ENCODE measurements around the gene EFL1. TPM values are rescaled to one million over a fixed set of nuclear protein-coding genes. Genes with fewer than 3 reads are reported as not detected.
"Not testable (repeated sequence)": the region's sequence is repeated elsewhere in the genome, so short reads cannot be mapped to it uniquely, and the experiment has no call there.

EFL1 gene
- total RNA-seq, 1 donor from 2014 or later, result 21.2 TPM

DNA sequence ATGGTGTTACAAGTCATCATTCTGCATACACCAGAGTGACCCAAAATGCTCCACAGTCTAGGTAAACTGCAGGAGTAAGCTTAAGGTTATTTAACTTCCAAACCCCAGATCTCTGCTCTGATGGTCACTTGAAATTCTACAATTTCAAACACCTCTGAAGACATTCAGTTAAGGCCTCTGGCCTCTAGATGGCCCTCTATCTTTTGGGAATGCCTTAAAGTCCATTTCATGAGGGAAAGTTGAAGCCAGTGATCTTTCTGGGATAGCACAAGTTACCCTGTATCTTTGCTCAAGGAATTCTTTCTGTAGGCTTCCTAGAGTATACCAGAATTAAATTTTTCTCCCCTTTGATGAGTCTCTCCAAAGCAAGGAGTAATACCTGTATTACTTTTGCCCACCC is 18.7 kb upstream of the EFL1 start:
- not testable (repeated sequence) for DNase-seq (ENCODE audit: low spot score)

DNA sequence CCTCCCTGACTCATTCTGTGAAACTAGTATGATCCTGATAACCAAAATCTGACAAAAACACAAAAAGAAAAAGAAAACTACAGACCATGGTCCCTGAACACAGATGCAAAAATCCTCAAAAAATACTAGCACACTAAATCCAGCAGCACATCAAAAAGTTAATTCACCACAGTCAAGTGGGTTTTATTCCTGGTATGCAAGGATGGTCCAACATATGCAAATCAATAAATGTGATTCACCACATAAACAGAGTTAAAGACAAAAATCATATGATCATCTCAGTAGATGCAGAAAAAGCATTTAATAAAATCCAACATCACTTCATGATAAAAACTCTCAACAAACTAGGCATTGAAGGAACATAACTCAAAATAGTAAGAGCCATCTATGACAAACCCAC is 12.9 kb upstream of the EFL1 start:
- DNase-seq (ENCODE audit: low spot score), result no peak

DNA sequence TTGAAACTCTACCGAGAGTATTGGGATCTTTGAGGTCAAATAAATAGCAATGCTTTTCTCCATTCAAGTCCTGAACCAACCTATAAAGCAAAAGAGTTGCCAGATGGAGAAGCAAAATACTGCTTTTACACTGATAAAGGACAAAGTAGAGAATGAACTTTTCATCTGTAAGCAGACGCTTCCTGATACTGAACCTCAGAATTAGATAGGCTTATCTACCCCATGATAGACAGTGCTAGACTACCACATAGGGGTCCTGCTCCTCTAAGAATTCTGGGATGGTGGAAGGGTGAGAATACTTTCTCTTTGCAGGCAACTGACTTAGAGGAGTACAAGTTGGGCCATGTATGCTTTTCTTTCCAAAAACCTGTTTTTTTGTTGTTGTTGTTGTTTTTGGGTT is 9.6 kb upstream of the EFL1 start:
- DNase-seq (ENCODE audit: low spot score), result no peak

DNA sequence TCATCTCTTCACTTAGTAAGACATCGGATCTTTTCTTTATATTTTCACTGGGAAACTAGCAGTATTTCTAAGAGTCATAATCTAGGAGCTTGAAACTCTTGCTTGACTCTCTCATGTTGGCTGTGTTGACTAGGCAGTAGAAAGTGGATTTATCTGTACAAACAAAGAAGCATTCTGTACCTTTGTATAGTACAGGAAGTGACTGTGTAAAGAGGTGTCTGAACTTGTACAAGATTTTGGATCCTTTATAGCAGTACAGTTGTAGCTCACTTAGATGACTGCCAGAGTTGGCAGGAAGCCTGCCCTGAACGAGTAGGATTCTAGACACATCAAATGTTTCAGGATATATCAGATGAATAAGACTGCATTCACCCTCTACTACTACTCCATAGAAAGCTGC is 5.9 kb upstream of the EFL1 start:
- DNase-seq (ENCODE audit: low spot score), result not testable (repeated sequence)

DNA sequence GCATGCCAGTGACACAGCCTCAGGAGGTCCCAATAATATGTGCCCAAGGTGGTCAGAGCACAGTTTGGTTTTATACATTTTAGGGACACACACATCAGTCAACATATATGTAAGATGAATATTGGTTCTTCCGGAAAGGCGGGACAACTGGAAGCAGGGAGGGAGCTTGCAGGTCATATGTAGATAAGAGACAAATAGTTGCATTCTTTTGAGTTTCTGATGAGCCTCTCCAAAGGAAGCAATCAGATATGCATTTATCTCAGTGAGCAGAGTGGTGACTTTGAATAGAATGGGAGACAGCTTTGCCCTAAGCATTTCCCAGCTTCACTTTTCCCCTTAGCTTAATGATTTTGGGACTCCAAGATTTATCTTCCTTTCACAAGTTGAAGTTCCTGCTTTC is 4.6 kb upstream of the EFL1 start:
- DNase-seq (ENCODE audit: low spot score), result not testable (repeated sequence)

DNA sequence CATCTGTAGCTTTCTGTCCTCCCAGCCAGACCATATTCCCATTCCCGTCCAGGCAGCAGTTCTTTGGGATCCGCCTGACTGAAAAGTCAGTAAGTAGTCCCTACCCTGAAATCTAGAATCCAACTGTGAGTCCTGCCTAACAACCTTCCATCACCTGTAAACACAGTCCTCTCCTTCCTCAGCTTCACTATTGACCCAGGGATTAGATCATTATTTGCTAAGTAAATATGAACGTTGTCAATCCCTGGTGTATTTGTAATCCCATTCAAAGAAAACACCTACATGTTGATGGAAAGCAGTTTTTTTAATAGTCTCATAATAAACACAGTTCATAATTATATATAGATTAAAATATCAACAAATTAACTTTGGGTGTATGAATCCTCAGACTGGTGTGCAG is 816 bp upstream of the EFL1 start:
- no peak for DNase-seq (ENCODE audit: low spot score)

DNA sequence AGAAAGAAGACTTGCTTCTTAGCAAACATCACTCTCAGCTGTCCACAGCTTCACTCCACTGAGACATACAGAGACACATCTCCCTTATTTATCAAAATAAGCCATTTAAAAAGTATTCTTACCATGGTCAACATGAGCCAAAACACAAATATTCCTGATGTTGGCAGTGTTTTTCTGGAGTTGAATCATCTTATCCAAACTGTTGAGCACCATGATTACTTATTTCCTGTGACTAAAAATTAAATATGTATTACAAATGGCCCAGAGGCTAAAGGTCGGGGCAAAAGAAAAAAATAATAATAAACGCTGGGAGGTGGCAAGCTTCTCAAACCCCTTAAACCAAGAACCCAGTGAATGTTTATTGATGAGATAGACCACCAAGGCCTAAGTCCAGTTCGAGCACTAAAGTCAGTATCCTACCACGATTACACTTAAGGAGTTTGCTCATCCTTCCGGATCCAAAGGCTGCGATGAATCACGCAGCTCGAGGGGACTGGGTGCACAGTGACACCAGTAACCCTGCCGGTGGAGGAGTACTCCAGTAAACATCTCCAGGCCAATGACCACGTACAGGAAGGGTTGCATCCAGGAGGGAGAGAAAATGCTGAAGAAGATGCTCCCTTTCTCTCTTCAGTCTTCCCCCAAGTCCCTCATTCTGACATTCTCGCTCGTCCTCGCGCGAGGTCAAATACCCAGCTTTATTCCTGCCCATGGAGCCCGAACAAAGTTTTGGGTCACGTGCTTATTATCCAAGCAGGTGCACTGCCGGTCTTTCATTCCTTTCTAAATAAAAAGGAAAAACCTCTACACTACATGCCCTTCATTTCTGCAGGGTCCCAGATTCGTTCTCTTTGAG is 740 bp downstream of the EFL1 start:
- DNase-seq (ENCODE audit: low spot score), result not testable (repeated sequence)

DNA sequence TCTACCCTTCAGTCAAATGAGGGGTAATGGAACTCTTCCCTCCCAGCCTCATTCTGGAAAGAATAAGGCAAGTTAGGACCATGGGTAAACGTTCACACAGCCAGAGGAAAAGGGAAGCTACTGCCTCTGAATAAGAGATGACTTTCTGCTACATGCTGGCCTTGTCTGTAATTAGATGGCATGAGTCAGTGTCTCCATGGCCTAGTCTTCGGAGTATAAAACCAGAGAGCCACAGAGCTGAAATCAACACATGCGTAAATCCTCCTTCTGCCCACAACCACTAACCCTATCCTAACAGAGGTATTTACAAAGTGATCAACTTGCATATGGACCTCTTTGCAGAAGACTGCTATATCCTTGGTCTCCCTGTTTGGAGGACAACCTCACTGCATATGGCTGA is 14.3 kb downstream of the EFL1 start:
- not testable (repeated sequence) for DNase-seq (ENCODE audit: low spot score)

DNA sequence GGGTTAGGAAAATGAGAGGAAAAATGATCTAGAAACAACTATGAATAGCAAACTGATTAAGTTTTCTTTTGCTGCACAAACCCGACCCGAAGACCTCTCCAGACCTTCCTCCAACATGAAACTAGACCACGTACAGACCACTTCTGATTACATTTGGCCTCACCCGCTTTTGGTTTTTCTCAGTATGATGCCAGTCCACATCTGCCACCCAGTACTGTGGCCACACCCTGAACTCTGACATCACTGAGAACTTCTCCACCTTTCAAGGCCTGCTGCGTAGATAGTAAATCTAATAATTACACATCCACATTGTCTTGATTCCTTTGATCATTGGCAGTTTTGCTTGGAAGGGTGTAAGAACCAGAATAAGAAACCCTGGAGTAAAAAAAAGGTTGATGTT is 16.6 kb downstream of the EFL1 start:
- not testable (repeated sequence) for DNase-seq (ENCODE audit: low spot score)

DNA sequence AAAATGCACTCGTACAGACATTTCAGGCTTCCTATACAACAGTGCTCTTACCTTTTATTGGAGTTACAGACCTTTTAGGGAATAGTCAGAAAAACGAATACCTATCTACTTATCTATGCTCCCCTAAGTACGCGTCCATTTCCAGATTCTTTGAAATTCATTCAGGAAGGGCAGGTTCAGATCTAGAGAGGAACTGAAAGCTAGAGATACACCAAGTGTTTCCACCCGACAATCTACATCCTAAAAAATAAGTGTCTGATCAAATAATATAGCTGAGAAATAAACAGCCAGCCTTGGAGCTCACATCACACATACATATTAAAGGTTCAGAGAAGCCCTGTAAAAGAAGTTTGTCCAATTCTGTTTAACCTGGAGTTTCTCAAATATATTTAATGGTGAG is 18.9 kb downstream of the EFL1 start:
- not testable (repeated sequence) for DNase-seq (ENCODE audit: low spot score)

DNA sequence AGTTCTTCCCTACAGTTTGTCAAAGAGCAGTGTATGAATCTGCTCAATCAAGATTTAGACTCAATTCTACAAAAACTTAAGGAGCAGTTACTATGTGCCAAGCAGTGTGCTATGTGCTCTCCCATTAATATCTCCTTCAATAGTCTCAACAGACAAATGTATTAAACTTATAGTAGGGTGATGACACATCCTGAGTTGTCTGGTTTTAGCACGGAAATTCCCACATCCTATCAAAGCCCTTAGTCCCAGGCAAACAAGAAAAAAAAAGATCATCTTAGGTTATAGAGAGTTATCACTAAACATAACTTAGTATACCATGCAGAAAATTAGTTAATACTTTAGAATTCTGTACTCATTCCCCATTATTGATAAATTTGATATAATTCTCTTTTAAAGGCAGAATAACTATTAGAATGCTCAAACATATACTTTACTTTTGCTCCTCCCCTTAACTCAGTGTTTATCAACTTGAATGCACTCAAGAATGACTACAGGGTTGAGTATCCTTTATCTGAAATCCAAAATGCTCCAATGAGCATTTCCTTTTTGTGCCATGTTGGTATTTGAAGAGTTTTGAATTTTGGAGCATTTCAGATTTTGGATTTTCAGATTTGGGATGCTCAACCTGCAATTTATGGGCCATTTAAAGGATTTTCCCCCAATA is 20.6 kb downstream of the EFL1 start:
- DNase-seq (ENCODE audit: low spot score), result not testable (repeated sequence)

DNA sequence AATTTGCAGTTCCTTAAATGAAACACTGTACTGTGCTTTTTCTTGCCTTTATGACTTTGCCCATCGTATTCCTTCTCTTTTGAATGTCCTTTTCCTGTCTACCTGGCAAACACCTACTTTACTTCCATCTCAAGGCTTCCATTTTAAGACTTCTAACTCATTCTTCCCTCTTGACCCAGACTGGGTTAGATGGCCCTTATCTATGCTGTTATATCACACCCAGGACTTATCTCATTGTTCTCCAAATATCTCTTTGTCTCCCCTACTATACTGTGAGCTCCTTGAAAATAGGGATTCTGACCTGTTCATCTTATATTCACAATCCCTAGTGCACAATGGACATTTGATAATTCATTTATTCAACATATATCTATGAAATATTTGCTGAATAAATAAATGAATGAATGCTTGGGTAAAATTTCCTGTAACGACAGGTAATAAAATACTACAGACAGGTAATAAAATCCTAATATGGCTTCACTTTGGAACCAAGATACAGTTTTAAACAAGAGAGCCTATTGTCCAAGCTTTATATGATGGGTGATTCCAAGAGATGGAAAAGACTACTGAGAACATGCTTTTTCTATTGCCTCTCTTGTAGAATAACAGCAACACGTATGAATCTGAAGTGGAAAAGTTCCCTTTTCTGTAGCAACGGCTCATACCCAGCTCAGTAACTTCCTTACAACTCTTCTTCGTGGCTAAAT is 22.7 kb downstream of the EFL1 start:
- DNase-seq (ENCODE audit: low spot score), result no peak

DNA sequence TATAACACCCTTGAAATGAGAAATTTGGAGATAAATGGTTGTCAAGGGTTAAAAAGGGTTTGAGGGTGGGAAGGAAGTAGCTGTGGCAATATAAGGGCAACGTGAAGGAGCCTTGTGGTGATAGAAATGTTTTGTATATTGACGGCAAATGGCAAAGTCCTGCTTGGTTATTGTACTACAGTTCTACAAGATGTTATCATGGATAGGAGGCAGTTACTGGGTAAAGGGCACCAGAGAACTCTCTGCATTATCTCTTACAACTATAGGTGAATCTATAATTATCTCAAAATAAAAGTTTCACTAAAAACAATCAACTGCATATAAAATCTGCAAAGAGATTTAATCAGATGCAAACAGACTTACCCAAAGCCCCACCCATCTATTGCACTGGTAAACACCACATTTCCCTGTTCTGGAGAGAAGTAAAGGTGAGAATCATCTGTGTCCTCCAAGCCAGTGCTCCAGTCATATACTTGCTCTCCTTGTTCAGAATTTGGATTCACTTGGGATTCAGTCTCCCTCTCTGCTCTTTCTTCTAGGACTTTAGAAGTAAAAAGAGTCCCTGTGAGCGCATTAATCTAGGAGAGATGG is 24.5 kb downstream of the EFL1 start:
- DNase-seq (ENCODE audit: low spot score), result not testable (repeated sequence)

DNA sequence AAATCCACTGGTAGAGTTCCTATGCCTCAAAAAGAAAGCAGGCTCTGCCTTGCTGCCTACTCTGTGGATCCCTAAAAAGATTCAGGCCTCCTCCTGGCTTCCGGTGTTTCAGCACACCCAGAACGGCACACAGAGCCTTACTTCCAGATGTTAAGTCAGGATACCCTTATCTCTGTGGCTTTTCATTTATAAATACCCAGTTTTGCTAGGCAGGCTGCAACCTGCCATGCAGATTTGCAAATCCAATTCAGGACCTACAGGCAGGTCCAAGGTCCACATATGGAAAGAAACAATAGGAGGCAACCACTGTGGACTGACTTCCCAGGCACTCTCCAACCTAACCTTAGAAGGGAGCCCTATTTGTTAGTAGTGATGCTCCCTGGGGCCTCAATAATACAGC is 30.7 kb downstream of the EFL1 start:
- no peak for DNase-seq (ENCODE audit: low spot score)

DNA sequence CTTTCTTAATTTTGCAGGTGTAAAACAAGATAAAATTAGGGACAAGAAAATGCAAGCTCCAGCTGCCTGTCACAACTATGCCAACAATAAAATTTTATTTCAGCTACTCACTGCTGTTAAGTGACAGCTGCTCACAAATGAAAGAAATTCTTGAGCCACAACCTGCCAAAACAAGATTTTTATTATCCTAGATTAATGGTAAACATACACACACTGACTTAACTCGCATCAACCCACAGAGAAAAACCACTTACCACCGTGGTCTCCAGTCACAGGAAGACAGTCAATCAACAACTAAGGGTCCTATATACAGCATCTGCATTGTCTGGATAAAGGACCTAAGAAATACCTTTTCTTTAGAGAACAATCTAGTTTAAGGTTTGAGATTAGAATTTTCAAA is 31.3 kb downstream of the EFL1 start:
- no peak for DNase-seq (ENCODE audit: low spot score)

DNA sequence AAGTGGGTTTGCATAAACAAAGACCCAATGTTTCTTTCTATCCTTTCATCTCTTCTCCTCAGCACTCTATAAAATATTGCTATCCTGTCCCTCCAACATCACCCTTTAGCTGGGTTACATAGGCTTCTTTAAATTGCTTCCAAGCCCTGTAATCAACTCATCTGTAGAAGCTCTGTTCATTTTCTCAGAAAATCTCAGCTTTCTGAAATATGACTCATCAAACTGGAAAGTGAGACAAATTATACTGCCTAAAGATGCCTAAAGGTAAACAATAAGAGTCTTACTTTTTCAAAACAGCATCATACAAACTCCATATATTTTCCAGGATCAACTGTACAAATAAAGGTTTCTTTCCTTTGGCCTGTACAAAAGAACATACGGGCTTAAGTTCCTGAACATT is 33.8 kb downstream of the EFL1 start:
- no peak for DNase-seq (ENCODE audit: low spot score)

DNA sequence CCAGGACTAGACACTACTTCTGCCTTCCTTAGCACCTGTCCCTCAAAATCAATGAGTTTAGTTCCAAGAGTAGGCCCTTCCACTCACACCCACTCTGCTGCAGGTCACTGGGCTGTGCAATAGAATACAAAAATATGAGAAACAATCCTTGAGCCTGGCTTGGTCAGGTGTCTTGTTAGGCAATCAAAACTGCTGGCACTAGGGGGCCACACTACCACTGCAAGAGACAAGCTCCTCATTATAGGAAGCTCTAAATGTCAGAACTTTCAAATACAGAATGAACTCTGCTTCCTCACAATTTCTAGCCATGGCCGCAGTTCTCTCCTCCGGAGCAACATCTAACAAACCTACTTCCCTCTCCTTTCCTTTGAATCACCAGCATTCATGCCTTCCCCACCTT is 41.0 kb downstream of the EFL1 start:
- not testable (repeated sequence) for DNase-seq (ENCODE audit: low spot score)

DNA sequence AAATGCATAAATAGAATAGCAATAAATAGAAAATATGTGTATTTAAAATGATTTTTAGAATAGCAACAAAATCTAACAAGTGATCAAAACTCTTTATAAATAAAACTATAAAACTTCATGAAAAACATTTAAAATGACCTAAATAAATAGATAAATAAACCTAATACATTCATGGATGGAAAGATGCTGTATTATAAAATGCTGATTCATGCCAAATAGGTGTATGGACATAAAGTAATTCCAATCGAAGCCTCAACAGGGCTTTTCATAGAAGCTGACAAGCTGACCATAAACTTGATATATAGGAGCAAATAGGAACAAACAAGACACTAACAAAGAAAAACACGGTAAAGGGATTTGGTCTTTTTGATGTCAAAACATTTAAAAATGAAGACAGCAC is 46.4 kb downstream of the EFL1 start:
- not testable (repeated sequence) for DNase-seq (ENCODE audit: low spot score)

DNA sequence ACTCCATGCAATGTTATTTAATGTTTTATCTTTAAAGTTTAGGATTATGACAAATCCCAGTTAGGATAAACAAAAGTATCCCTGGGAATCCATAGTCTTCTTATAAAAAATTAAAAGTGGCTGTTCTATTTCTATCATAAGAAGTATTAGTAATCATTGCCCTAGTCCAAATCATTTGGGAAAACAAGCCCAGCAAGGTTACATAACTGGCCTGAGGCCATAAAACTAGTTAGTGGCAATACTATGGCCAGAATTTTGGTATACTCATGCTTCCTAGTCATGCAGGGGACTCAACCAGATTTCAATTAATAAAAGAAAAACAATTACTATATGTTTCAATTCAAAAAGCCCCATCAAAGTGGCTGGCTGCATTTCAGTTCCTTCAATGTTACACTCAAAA is 50.3 kb downstream of the EFL1 start:
- DNase-seq (ENCODE audit: low spot score), result not testable (repeated sequence)

DNA sequence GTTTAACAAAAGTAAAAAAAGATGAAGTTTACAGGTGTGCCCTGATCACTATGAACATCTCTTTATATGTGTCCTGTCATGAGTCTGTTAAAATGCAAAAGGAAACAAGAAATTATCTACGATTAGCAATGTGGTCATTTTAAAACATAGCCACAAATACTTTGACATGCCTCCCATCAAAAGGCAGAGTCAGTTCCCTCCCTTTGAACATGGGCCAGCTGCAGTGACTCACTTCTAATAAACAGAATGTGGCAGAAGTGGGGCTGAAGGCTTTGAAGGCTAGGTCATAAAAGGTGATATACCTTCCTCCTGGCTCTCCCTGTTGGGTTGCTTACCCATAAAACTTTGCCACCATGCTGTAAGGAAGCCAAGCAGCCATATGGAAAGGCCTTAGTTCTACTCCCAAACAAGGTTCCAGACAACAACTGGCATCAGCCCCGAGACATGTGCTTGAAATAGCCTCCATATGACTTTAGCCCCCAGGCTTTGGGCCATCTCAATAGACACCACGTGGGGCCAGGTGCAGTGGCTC is 52.4 kb downstream of the EFL1 start:
- not testable (repeated sequence) for DNase-seq (ENCODE audit: low spot score)

DNA sequence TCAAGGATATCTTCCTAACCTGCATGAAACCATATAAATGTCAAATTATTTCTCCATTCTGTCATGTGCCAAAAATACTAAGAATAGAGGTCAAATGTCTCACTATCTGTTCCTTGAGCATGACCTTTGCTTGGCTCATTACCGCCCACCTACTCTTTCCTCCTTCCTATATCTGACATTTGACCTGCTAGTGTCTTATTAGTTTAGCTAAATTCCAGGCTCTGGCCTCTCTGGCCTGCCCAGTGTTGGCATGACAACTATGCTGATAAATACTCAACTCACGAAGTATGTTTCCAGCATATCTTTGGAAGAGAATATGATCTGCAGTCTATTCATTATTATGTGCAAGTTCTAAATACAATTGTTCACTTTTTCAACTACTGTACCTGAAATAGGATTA is 58.0 kb downstream of the EFL1 start:
- DNase-seq (ENCODE audit: low spot score), result not testable (repeated sequence)

Data from ureter (tissue), 1 donor.